ENCODE data around the gene PCSK4.
"Not testable (repeated sequence)": the region's sequence is repeated elsewhere in the genome, so short reads cannot be mapped to it uniquely, and the experiment has no call there.

The PCSK4 gene

GRCh38 chr19:1447944-1448343 lies 42.2 kb downstream of the PCSK4 start:
- peaks cover 73% of the 10 kb centered on the region for H3K27me3 Mint-ChIP-seq
- intact Hi-C loops (cut with micrococcal nuclease) = no loop called here
- peaks cover under 1% of the 10 kb centered on the region for H3K36me3 Mint-ChIP-seq (ENCODE audit: low read depth)
- H3K4me1 Mint-ChIP-seq (ENCODE audit: low read depth) = peaks cover 29% of the 10 kb centered on the region
- no peaks in the 10 kb centered on the region for H3K9me3 Mint-ChIP-seq
- no peak overlapping the region for H3K4me3 Mint-ChIP-seq
- no peak overlapping the region for H3K27ac Mint-ChIP-seq

- H3K4me1 Mint-ChIP-seq (ENCODE audit: low read depth) = peaks cover 33% of the 10 kb centered on the region
- no peaks in the 10 kb centered on the region for H3K9me3 Mint-ChIP-seq
- peaks cover 5% of the 10 kb centered on the region for H3K36me3 Mint-ChIP-seq (ENCODE audit: low read depth)
- H3K4me3 Mint-ChIP-seq = no peak overlapping the region
- H3K27ac Mint-ChIP-seq = no peak overlapping the region
- peaks cover 68% of the 10 kb centered on the region for H3K27me3 Mint-ChIP-seq
- intact Hi-C loops (cut with micrococcal nuclease) = no loop called here
Observed at GRCh38 chr19:1447504-1447903, 42.6 kb downstream of the PCSK4 start.

DNA sequence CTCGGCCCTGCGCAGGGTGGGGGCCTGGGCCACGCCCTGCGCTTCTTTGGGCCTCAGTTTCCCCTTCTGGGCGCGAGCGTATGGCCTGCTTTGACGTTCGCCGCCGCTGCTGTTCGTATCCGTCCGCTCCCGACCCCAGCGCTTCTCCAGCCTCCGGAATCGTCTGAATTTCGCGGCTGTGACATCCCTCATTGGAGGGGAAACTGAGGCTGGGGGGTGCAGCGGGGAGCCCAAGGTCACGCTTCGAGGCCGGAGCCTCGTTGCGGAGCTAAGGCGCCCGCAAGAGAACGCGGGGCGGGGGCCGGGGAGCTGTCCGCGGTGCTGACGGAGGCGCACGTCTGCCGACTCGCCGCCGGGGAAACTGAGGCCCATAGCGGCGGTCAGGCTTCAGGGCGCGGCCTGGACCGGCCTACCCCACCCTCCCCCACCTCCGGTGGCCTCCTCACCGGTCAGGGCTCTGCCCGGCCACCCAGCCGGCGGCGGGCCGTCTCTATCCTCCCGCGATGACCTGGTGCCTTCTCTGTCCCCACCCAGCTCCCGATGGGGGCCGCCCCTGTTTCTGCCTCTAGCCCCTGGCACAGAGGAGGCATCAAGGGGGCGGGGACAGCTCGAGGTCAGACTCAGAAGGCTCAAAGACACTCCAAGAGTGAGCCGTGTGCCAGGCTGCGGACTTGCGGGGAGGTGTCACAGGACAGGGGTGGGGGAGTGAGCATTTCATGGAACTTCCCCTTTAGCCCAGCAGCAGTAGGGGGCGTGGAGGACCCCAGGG lies 43.3 kb downstream of the PCSK4 start:
- Mint-ChIP-seq H3K27ac (no peak overlapping the region), H3K27me3 (peaks cover 62% of the 10 kb centered on the region), H3K4me3 (no peak overlapping the region), H3K4me1 (ENCODE audit: low read depth) (peaks cover 35% of the 10 kb centered on the region), H3K9me3 (no peaks in the 10 kb centered on the region), H3K36me3 (ENCODE audit: low read depth) (peaks cover 11% of the 10 kb centered on the region)
- intact Hi-C loops (cut with micrococcal nuclease) = no loop called here

DNA sequence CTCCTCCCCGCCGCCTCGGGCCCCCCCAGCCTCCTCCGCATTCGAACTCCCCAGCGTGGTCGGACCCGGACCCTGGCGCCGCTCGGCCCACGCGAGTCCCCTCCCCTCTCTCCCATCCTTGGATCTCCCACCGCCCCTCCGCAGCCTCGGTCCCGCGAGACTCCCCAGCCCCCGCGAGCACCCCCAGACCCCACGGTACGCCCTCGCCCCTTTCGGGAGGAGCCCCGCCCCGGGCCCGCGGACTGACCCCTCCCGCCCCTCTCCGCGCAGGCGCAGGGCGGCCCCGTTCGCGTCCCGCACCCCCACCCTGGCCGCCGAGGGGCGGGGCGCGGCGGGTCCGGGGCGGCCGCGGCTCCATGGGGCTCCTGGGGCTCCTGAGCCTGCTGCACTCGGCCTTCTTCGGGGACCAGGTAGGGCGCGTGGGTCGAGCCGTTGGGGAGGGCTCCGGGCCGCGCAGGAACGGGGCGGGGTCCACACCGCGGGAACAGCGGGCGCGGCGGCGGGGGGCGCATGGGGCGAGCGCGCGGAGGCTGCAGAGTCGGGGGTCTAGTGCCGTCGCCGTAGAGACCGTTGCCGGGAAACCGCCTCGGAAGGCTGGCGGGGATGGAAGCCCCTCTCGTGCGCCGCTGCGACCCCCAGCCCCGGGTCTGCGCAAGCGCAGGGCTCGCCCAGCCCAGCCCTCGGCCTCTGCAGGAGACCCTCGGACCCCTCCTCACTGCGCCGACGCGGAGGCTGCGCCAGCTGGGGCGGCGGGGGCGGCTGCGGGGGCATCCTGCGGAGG lies 44.0 kb downstream of the PCSK4 start:
- H3K4me3 Mint-ChIP-seq = no peak overlapping the region
- peaks cover 40% of the 10 kb centered on the region for H3K4me1 Mint-ChIP-seq (ENCODE audit: low read depth)
- no peaks in the 10 kb centered on the region for H3K9me3 Mint-ChIP-seq
- no peak overlapping the region for H3K27ac Mint-ChIP-seq
- H3K36me3 Mint-ChIP-seq (ENCODE audit: low read depth) = peaks cover 19% of the 10 kb centered on the region
- intact Hi-C loops (cut with micrococcal nuclease) = no loop called here
- H3K27me3 Mint-ChIP-seq = peaks cover 55% of the 10 kb centered on the region

GRCh38 chr19:1445185-1445931 lies 44.8 kb downstream of the PCSK4 start:
- intact Hi-C loops (cut with micrococcal nuclease) = no loop called here
- peak overlapping the region; percentile 41 for H3K27ac Mint-ChIP-seq
- H3K4me1 Mint-ChIP-seq (ENCODE audit: low read depth) = peaks cover 48% of the 10 kb centered on the region
- H3K9me3 Mint-ChIP-seq = no peaks in the 10 kb centered on the region
- H3K4me3 Mint-ChIP-seq = peak overlapping the region; percentile 64
- H3K36me3 Mint-ChIP-seq (ENCODE audit: low read depth) = peaks cover 27% of the 10 kb centered on the region
- H3K27me3 Mint-ChIP-seq = peaks cover 47% of the 10 kb centered on the region

GRCh38 chr19:1441677-1442438 lies 48.3 kb downstream of the PCSK4 start:
- H3K9me3 Mint-ChIP-seq = no peaks in the 10 kb centered on the region
- H3K4me1 Mint-ChIP-seq (ENCODE audit: low read depth) = peaks cover 58% of the 10 kb centered on the region
- peaks cover 47% of the 10 kb centered on the region for H3K36me3 Mint-ChIP-seq (ENCODE audit: low read depth)
- H3K27me3 Mint-ChIP-seq = peaks cover 17% of the 10 kb centered on the region
- H3K27ac Mint-ChIP-seq = no peak overlapping the region
- intact Hi-C loops (cut with micrococcal nuclease) = no loop called here
- no peak overlapping the region for H3K4me3 Mint-ChIP-seq

DNA sequence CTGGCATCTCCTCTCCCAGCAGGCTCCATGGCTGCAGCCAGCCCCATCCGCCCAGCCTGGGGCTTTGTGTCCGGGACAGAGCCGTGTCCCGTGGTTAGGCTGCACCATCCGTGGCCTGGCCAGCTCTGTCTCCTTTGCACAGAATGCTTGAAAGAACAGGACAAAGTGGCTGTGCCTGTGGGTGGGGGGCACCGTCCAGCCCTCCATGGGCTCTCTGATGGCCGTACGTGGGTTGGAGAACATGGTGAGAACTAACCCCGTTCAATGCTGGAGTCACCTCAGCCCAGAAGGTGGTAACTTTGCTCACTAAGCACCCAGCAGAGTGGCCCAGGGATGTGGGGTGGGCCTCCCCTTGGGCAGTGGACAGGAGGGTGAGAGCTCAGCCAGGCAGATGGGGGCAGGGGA lies 49.1 kb downstream of the PCSK4 start:
- no peak overlapping the region for H3K27ac Mint-ChIP-seq
- H3K4me3 Mint-ChIP-seq = no peak overlapping the region
- H3K4me1 Mint-ChIP-seq (ENCODE audit: low read depth) = peaks cover 63% of the 10 kb centered on the region
- peaks cover 47% of the 10 kb centered on the region for H3K36me3 Mint-ChIP-seq (ENCODE audit: low read depth)
- intact Hi-C loops (cut with micrococcal nuclease) = no loop called here
- no peaks in the 10 kb centered on the region for H3K9me3 Mint-ChIP-seq
- H3K27me3 Mint-ChIP-seq = peaks cover 11% of the 10 kb centered on the region

- peak overlapping the region; percentile 21 for H3K4me3 Mint-ChIP-seq
- H3K27ac Mint-ChIP-seq = no peak overlapping the region
- intact Hi-C loops (cut with micrococcal nuclease) = no loop called here
- H3K36me3 Mint-ChIP-seq (ENCODE audit: low read depth) = peaks cover 54% of the 10 kb centered on the region
- H3K9me3 Mint-ChIP-seq = no peaks in the 10 kb centered on the region
- peaks cover 9% of the 10 kb centered on the region for H3K27me3 Mint-ChIP-seq
- peaks cover 65% of the 10 kb centered on the region for H3K4me1 Mint-ChIP-seq (ENCODE audit: low read depth)
Observed at GRCh38 chr19:1440418-1440801, 49.7 kb downstream of the PCSK4 start.

DNA sequence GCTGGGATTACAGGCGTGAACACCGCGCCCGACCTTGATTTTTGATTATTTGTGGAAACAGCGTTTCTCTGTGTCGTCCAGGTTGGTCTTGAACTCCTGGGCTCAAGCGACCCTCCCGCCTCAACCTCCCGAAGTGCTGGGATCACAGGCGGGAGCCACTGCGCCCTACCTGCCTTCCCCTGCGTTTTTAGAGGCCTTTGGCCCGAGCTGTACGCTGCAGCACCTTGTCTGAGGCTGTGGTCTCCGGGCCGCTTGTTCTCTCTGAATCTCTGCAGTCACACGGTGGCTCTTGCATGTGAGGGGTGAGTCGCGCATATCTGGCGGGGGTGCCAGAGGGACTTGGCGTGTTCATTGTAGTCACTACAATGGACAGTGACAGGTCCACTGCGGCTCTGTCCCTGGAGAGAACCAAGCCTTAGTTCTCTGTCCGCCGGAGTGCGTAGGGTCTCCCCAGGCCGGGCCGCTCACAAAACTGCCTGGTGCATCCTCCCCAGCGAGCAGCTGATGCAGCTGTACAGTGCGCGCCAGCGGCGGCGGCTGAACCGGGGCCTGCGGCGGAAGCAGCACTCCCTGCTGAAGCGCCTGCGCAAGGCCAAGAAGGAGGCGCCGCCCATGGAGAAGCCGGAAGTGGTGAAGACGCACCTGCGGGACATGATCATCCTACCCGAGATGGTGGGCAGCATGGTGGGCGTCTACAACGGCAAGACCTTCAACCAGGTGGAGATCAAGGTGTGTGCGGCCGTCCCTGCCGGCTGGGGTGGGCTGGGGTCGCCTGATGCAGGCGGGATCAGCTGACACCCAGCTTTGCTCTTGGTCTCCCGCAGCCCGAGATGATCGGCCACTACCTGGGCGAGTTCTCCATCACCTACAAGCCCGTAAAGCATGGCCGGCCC lies 50.4 kb downstream of the PCSK4 start:
- intact Hi-C loops (cut with micrococcal nuclease); H3K27me3 Mint-ChIP-seq; H3K9me3 Mint-ChIP-seq: not testable (repeated sequence)
- H3K4me1 Mint-ChIP-seq (ENCODE audit: low read depth) = peaks cover 63% of the 10 kb centered on the region
- peak overlapping the region; percentile 98 for H3K27ac Mint-ChIP-seq
- peaks cover 60% of the 10 kb centered on the region for H3K36me3 Mint-ChIP-seq (ENCODE audit: low read depth)
- peak overlapping the region; percentile 100 for H3K4me3 Mint-ChIP-seq

DNA sequence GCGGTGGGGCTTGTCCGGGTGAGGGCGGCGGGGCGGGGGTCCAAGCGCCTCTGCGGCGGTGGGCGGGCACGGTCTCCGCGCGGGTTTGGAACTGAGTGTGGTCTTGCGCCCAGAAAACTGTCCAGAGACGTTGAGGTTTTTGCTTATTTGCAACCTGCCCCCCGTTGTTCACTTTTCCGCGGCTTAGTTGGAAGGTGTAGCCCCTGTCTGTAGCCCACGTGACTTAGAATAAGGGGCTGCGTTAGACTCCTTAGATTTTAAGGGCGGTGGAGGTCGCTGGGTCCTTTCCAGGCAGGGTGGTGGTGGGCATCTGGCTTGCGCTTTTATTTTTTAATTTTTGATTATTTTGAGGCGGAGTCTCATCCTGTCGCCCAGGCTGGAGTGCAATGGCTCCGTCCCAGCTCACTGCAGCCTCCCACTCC lies 51.2 kb downstream of the PCSK4 start:
- intact Hi-C loops (cut with micrococcal nuclease) = no loop called here
- Mint-ChIP-seq H3K27me3 (no peaks in the 10 kb centered on the region), H3K4me1 (ENCODE audit: low read depth) (peaks cover 57% of the 10 kb centered on the region), H3K27ac (peak overlapping the region; percentile 98), H3K9me3 (no peaks in the 10 kb centered on the region), H3K36me3 (ENCODE audit: low read depth) (peaks cover 68% of the 10 kb centered on the region), H3K4me3 (peak overlapping the region; percentile 100)

DNA sequence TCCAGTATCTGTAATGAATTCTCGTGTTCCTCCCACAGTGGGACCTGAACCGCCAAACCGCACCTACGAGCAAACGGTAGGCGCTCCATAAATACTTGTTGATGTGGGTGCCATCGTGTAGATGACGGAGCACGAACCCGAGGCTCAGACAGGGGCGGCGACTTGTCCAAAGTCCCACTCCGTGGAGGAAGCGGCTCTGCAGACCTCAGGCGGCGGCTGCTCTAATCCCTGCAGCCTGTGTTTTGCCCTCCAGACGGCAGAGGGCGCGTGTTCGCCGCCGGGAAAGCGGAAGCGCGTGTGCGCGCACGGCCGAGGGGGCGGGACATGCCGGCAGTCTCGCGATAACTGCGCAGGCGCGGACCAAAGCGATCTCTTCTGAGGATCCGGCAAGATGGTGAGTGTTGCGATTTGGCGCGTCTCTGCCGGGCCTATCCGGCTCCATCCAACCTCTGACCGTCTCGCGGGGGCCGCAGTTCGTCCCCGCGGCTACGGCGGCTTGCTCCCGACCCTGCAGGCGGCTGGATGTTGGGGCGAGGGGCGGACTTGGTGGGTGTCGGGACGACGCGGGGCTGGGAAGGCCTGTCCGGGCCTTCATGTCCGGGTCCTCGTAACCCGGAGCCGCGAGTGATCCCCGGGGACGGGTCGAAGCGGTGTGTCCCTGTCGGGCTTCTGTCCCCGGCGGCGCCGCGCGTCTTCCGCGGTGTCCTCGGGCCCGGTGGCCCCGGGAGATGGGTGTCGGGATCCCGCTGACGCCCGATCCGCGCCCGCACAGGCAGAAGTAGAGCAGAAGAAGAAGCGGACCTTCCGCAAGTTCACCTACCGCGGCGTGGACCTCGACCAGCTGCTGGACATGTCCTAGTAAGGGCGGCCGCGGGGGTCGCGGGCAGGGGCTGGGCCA lies 51.9 kb downstream of the PCSK4 start, which contains the start of gene RPS15:
RPS15 (plus strand) TSS at position 362 of the 898 bp plus-strand sequence; CDS start at position 392, 30 bp downstream.
- H3K9me3 Mint-ChIP-seq = no peaks in the 10 kb centered on the region
- H3K36me3 Mint-ChIP-seq (ENCODE audit: low read depth) = peaks cover 75% of the 10 kb centered on the region
- no peaks in the 10 kb centered on the region for H3K27me3 Mint-ChIP-seq
- peak within 1 kb of the TSS; percentile 100 for H3K4me3 Mint-ChIP-seq
- peaks cover 53% of the 10 kb centered on the region for H3K4me1 Mint-ChIP-seq (ENCODE audit: low read depth)
- intact Hi-C loops (cut with micrococcal nuclease) = no loop called here
- peak within 1 kb of the TSS; percentile 98 for H3K27ac Mint-ChIP-seq

DNA sequence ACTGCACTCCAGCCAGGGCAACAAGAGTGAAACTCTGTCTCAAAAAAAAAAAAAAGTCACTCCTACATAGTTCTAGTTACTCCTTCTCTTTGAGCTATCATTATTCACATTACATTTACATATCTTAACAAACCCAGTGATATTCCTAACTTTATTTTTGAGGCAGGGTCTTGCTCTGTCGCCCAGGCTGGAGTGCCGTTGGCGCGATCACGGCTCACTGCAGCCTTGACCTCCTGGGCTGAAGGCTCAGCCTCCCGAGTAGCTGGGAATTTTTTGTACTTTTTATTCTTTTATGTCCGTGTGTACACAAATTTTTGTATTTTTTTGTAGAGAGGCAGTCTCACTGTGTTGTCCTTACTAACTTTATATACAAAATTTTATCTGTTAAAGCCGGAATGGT lies 52.5 kb downstream of the PCSK4 start:
- Mint-ChIP-seq H3K9me3 (no peaks in the 10 kb centered on the region), H3K4me3 (no peak overlapping the region), H3K4me1 (ENCODE audit: low read depth) (peaks cover 50% of the 10 kb centered on the region), H3K27ac (peak overlapping the region; percentile 98), H3K27me3 (no peaks in the 10 kb centered on the region), H3K36me3 (ENCODE audit: low read depth) (peaks cover 77% of the 10 kb centered on the region)
- intact Hi-C loops (cut with micrococcal nuclease) = no loop called here

All from dendritic cell treated with granulocyte-macrophage colony-stimulating factor and Interleukin-4, amounts not matched to agents 40 ng/mL and 50 ng/mL, for 4 days (primary cell).